ENCODE results near the gene TNFRSF21. TPM values are rescaled to one million over a fixed set of nuclear protein-coding genes. Genes with fewer than 3 reads are reported as not detected.

Gene TNFRSF21
- total and polyA plus RNA-seq, 9 of the 15 experiments (the other 6 are each of a cell fraction or from before 2014, with no cell fraction given) = 0.63 to 5.7 (median 2.2) TPM

DNA sequence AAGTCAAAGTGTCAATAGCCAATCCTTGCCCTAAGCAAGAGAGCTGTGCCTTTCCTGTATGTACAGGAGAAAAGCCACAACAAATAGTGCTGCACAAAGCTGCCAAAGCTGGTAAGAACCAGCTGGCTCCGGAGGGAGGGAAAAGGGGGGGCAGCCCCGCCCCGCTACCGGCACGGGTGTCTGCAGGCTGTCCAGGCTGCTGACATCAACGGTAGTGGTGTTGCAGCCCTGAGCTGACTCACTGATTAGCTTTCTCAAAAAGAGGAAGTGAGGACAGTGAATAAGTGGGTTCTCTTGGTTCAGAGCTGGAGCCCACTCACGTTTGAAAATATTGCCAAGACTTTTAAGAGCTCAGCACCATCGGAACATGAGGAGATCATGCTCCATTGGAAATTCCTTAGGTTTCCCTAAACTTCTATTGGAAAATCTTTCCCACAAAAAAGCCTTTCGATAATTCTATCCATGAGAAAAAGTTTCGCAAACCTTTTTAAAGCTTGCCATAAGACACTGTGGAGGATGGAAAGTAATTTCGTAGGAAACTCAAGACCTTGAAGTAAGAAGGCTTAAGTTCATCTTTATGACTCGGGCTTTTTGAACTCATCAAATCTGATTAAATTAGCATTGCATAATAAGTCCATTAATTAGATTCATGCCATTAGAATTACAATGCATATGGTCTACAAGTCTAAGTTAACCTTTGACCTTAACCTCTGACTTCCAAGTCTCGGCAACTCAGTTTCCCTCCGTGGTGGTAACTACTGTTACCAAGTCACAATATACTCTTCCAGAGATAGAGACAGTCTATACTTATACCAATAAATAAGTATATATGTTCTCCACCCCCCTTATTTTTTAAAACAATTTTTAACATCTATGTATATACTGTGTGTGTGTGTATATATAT lies 67.0 kb downstream of the TNFRSF21 start (continued):
- TF ChIP-seq, protein P1, sequence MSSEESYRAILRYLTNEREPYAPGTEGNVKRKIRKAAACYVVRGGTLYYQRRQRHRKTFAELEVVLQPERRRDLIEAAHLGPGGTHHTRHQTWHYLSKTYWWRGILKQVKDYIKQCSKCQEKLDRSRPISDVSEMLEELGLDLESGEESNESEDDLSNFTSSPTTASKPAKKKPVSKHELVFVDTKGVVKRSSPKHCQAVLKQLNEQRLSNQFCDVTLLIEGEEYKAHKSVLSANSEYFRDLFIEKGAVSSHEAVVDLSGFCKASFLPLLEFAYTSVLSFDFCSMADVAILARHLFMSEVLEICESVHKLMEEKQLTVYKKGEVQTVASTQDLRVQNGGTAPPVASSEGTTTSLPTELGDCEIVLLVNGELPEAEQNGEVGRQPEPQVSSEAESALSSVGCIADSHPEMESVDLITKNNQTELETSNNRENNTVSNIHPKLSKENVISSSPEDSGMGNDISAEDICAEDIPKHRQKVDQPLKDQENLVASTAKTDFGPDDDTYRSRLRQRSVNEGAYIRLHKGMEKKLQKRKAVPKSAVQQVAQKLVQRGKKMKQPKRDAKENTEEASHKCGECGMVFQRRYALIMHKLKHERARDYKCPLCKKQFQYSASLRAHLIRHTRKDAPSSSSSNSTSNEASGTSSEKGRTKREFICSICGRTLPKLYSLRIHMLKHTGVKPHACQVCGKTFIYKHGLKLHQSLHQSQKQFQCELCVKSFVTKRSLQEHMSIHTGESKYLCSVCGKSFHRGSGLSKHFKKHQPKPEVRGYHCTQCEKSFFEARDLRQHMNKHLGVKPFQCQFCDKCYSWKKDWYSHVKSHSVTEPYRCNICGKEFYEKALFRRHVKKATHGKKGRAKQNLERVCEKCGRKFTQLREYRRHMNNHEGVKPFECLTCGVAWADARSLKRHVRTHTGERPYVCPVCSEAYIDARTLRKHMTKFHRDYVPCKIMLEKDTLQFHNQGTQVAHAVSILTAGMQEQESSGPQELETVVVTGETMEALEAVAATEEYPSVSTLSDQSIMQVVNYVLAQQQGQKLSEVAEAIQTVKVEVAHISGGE (CRISPR knock-in tag; IDR thresholded peaks at IDR 0.05) = peak in 1 of 3 experiments; percentile 76; a peak in 2 of 6 replicates
- TF ChIP-seq TBL1XR1 (IDR thresholded peaks at IDR 0.05; ENCODE audit: low read length in 2 of 2) = peak; percentile 75 to 92
- TF ChIP-seq, protein P2, sequence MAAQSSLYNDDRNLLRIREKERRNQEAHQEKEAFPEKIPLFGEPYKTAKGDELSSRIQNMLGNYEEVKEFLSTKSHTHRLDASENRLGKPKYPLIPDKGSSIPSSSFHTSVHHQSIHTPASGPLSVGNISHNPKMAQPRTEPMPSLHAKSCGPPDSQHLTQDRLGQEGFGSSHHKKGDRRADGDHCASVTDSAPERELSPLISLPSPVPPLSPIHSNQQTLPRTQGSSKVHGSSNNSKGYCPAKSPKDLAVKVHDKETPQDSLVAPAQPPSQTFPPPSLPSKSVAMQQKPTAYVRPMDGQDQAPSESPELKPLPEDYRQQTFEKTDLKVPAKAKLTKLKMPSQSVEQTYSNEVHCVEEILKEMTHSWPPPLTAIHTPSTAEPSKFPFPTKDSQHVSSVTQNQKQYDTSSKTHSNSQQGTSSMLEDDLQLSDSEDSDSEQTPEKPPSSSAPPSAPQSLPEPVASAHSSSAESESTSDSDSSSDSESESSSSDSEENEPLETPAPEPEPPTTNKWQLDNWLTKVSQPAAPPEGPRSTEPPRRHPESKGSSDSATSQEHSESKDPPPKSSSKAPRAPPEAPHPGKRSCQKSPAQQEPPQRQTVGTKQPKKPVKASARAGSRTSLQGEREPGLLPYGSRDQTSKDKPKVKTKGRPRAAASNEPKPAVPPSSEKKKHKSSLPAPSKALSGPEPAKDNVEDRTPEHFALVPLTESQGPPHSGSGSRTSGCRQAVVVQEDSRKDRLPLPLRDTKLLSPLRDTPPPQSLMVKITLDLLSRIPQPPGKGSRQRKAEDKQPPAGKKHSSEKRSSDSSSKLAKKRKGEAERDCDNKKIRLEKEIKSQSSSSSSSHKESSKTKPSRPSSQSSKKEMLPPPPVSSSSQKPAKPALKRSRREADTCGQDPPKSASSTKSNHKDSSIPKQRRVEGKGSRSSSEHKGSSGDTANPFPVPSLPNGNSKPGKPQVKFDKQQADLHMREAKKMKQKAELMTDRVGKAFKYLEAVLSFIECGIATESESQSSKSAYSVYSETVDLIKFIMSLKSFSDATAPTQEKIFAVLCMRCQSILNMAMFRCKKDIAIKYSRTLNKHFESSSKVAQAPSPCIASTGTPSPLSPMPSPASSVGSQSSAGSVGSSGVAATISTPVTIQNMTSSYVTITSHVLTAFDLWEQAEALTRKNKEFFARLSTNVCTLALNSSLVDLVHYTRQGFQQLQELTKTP (IDR thresholded peaks at IDR 0.05; ENCODE audit: low read depth in 1 of 2, partially characterized antibody in 2 of 2) = peak; percentile 31 to 68
- TF ChIP-seq, protein P3, sequence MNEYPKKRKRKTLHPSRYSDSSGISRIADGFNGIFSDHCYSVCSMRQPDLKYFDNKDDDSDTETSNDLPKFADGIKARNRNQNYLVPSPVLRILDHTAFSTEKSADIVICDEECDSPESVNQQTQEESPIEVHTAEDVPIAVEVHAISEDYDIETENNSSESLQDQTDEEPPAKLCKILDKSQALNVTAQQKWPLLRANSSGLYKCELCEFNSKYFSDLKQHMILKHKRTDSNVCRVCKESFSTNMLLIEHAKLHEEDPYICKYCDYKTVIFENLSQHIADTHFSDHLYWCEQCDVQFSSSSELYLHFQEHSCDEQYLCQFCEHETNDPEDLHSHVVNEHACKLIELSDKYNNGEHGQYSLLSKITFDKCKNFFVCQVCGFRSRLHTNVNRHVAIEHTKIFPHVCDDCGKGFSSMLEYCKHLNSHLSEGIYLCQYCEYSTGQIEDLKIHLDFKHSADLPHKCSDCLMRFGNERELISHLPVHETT (CRISPR knock-in tag; conservative IDR thresholded peaks at IDR 0.05 in 1 of 2, IDR thresholded peaks at IDR 0.05 in 1 of 2) = peak in 1 of 2 experiments; percentile 78; a peak in 2 of 4 replicates
- no peak for TF ChIP-seq STAT5A (IDR thresholded peaks at IDR 0.05; ENCODE audit: borderline replicate concordance, low read length)
- TF ChIP-seq POLR2AphosphoS2 (IDR thresholded peaks at IDR 0.05; ENCODE audit: low read length) = no peak
- TF ChIP-seq, protein P4, sequence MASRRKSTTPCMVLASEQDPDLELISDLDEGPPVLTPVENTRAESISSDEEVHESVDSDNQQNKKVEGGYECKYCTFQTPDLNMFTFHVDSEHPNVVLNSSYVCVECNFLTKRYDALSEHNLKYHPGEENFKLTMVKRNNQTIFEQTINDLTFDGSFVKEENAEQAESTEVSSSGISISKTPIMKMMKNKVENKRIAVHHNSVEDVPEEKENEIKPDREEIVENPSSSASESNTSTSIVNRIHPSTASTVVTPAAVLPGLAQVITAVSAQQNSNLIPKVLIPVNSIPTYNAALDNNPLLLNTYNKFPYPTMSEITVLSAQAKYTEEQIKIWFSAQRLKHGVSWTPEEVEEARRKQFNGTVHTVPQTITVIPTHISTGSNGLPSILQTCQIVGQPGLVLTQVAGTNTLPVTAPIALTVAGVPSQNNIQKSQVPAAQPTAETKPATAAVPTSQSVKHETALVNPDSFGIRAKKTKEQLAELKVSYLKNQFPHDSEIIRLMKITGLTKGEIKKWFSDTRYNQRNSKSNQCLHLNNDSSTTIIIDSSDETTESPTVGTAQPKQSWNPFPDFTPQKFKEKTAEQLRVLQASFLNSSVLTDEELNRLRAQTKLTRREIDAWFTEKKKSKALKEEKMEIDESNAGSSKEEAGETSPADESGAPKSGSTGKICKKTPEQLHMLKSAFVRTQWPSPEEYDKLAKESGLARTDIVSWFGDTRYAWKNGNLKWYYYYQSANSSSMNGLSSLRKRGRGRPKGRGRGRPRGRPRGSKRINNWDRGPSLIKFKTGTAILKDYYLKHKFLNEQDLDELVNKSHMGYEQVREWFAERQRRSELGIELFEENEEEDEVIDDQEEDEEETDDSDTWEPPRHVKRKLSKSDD (conservative IDR thresholded peaks at IDR 0.05; ENCODE audit: low read length) = peak; percentile 31; the same call in 1 of the 2 replicates
- TF ChIP-seq, protein P5, sequence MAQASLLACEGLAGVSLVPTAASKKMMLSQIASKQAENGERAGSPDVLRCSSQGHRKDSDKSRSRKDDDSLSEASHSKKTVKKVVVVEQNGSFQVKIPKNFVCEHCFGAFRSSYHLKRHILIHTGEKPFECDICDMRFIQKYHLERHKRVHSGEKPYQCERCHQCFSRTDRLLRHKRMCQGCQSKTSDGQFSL (CRISPR knock-in tag; IDR thresholded peaks at IDR 0.05) = peak; percentile 98
- TF ChIP-seq, protein P5 (tag; IDR thresholded peaks at IDR 0.05) = peak in 1 of 2 experiments; percentile 97; a peak in 2 of 4 replicates
- peak; percentile 86 for TF ChIP-seq MEIS2 (IDR thresholded peaks at IDR 0.05; ENCODE audit: partially characterized antibody)
- TF ChIP-seq CBX1 (IDR thresholded peaks at IDR 0.05; ENCODE audit: low read depth) = peak; percentile 81; the same call in 1 of the 2 replicates
